Activated CD8-positive, alpha-beta T cell treated with anti-CD3 and anti-CD28 coated beads for 36 hours (primary cell): Measurements from ENCODE around the gene LRRC8A. TPM values are rescaled to one million over a fixed set of nuclear protein-coding genes. Genes with fewer than 3 reads are reported as not detected.
A peak's percentile ranks its signal among the peaks of the same experiment; 100 is the strongest.

Source experiments
- ATAC-seq: fragments of 200-7000 bp; cut with Tn5 transposase; one replicate; pipeline ENCODE4 v1.10.0; 2021; ENCODE audit warnings: mild to moderate bottlenecking, moderate library complexity
- CTCF ChIA-PET: fragments of 350-600 bp; sonication (Branson Sonifier 250); formaldehyde crosslinking; loops from one replicate; lab custom pipeline; 2021; ENCODE audit warnings: antibody characterized with exemption; lab: Charles Lee
- POLR2A ChIA-PET: fragments of 350-600 bp; sonication (Branson Sonifier 250); formaldehyde crosslinking; loops from one replicate; lab custom pipeline; 2021; ENCODE audit warnings: antibody characterized with exemption; lab: Charles Lee
- DNase-seq: peaks from one replicate; pipeline ENCODE4 v3.0.0-alpha.2; 2020
- H3K27ac Mint-ChIP-seq: one replicate; pipeline ENCODE4 v1.8.0; 2021; ENCODE audit warnings: mild to moderate bottlenecking, mixed read lengths
- H3K27me3 Mint-ChIP-seq: one replicate; pipeline ENCODE4 v1.8.0; 2021; ENCODE audit warnings: mixed read lengths
- H3K36me3 Mint-ChIP-seq: one replicate; pipeline ENCODE4 v1.8.0; 2021; ENCODE audit warnings: low read depth, mixed read lengths
- H3K4me1 Mint-ChIP-seq: one replicate; pipeline ENCODE4 v1.8.0; 2021; ENCODE audit warnings: low read depth, mixed read lengths
- H3K4me3 Mint-ChIP-seq: one replicate; pipeline ENCODE4 v1.8.0; 2021; ENCODE audit warnings: mild to moderate bottlenecking, moderate library complexity, mixed read lengths
- H3K9me3 Mint-ChIP-seq: one replicate; pipeline ENCODE4 v1.8.0; 2021; ENCODE audit warnings: mixed read lengths
- intact Hi-C: fragments of 100-400 bp; cut with micrococcal nuclease; formaldehyde crosslinking; loops from one replicate; pipeline ENCODE4 v1.10.0; 2022
- total RNA-seq, 2 experiments: library from RNA; stranded (reverse); gene quantifications; one replicate each; pipeline ENCODE4 v1.2.3, GENCODE V29; 2021
- TF ChIP-seq, protein P1 (sequence below): fragments of 200-600 bp; IDR thresholded peaks from one replicate; pipeline ENCODE4 v1.8.0; 2022; ENCODE audit warnings: antibody characterized with exemption, mild to moderate bottlenecking

The LRRC8A gene
- total RNA-seq, 2 experiments from 2014 or later, result 15.1 to 16.2 TPM

GRCh38 chr9:128885798-128886197 is 3.9 kb downstream of the LRRC8A start:
- peaks cover 40% of the 10 kb centered on the region for H3K4me1 Mint-ChIP-seq
- DNase-seq, result no peak
- H3K9me3 Mint-ChIP-seq, result no peaks in the 10 kb centered on the region
- intact Hi-C loops, result no loop called here
- TF ChIP-seq, protein P1, sequence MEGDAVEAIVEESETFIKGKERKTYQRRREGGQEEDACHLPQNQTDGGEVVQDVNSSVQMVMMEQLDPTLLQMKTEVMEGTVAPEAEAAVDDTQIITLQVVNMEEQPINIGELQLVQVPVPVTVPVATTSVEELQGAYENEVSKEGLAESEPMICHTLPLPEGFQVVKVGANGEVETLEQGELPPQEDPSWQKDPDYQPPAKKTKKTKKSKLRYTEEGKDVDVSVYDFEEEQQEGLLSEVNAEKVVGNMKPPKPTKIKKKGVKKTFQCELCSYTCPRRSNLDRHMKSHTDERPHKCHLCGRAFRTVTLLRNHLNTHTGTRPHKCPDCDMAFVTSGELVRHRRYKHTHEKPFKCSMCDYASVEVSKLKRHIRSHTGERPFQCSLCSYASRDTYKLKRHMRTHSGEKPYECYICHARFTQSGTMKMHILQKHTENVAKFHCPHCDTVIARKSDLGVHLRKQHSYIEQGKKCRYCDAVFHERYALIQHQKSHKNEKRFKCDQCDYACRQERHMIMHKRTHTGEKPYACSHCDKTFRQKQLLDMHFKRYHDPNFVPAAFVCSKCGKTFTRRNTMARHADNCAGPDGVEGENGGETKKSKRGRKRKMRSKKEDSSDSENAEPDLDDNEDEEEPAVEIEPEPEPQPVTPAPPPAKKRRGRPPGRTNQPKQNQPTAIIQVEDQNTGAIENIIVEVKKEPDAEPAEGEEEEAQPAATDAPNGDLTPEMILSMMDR, result no peak
- CTCF ChIA-PET, result interaction anchor here (0.6 to 1.9 kb wide), 2 partner anchors 42 to 67 kb away, joined by 3 to 6 read pairs; partner anchors contain the start of gene ENDOG
- no peak for ATAC-seq
- POLR2A ChIA-PET, result no interaction called here
- peaks cover 13% of the 10 kb centered on the region for H3K36me3 Mint-ChIP-seq
- H3K27ac Mint-ChIP-seq, result no peak overlapping the region
- H3K27me3 Mint-ChIP-seq, result no peaks in the 10 kb centered on the region
- no peak overlapping the region for H3K4me3 Mint-ChIP-seq

DNA sequence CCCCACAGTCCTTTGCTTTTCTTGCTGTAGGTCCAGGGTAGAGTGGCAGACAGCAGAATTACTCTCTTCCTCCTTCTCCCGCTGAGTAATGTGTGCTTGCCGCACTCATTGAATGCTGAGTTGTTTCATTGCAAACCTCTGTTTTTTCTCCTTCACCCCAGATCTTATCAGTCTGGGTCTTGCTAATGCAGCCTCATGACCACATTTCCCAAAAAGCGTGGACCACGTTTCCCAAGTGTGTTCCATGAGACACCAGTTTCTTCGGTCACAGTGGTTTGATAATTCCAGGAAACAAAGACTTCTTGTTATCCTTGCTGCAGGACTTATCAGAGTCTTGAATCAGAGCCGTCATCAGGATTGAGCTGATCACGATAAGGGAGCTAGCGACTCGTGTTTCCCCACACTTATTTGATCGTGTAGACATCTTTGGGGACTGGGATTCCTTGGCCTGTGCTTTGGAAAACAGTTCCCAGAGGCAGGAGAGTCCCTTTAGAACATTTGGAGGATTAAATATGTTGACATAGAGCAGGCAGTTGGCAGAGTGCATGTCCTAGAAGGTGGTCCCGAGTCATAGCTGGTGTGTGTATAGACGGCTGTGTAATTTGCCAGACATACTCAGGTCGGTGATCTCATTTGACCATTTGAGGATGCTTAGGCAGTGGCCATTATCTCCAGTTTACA is 4.4 kb downstream of the LRRC8A start:
- Mint-ChIP-seq H3K4me1 (peaks cover 38% of the 10 kb centered on the region), H3K36me3 (peaks cover 11% of the 10 kb centered on the region), H3K9me3 (no peaks in the 10 kb centered on the region), H3K4me3 (no peak overlapping the region), H3K27ac (no peak overlapping the region), H3K27me3 (no peaks in the 10 kb centered on the region)
- POLR2A ChIA-PET, result interaction anchor here (0.9 to 1.2 kb wide), 2 partner anchors 15 to 20 kb away, joined by 3 read pairs; no protein-coding TSS in a partner anchor
- CTCF ChIA-PET, result interaction anchor here (0.6 kb wide), 1 partner anchor 68 kb away, joined by 3 read pairs; the partner anchor contains the start of gene ENDOG
- ATAC-seq, result no peak
- TF ChIP-seq, protein P1, result no peak
- intact Hi-C loops, result no loop called here
- no peak for DNase-seq

DNA sequence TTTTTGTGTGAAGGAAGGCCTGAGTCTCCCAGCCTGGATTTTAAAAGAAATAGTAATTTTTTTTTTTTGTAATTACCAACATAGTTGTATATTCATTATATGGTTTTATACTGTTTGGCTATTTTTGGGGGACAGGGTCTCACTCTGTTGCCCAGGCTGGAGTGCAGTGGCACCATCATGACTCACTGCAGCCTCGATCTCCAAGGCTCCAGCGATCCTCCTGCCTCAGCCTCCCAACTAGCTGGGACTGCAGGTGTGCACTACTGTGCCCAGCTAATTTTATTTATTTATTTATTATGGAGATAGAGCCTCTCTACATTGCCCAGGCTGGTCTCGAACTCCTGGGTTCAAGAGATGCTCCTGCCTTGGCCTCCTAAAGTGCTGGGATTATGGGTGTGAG is 5.1 kb downstream of the LRRC8A start:
- ATAC-seq (no peak), DNase-seq (no peak)
- Mint-ChIP-seq H3K4me3 (no peak overlapping the region), H3K9me3 (no peaks in the 10 kb centered on the region), H3K36me3 (peaks cover 11% of the 10 kb centered on the region), H3K4me1 (peaks cover 42% of the 10 kb centered on the region), H3K27ac (no peak overlapping the region), H3K27me3 (no peaks in the 10 kb centered on the region)
- TF ChIP-seq, protein P1, result no peak
- ChIA-PET POLR2A (interaction anchor here (0.9 to 1.2 kb wide), 2 partner anchors 15 to 19 kb away, joined by 3 read pairs; no protein-coding TSS in a partner anchor), CTCF (no interaction called here)
- intact Hi-C loops, result no loop called here

- H3K27ac Mint-ChIP-seq, result peak overlapping the region; percentile 30
- no peak overlapping the region for H3K4me3 Mint-ChIP-seq
- H3K4me1 Mint-ChIP-seq, result peaks cover 46% of the 10 kb centered on the region
- ChIA-PET CTCF (interaction anchor here (0.8 kb wide), 1 partner anchor 24 kb away, joined by 3 read pairs; no protein-coding TSS in a partner anchor), POLR2A (interaction anchor here (0.6 to 1.2 kb wide), 3 partner anchors 9 to 18 kb away, joined by 3 to 4 read pairs (median 3); no protein-coding TSS in a partner anchor)
- TF ChIP-seq, protein P1, result no peak
- H3K9me3 Mint-ChIP-seq, result no peaks in the 10 kb centered on the region
- DNase-seq (no peak), ATAC-seq (no peak)
- intact Hi-C loops, result no loop called here
- H3K27me3 Mint-ChIP-seq, result no peaks in the 10 kb centered on the region
- H3K36me3 Mint-ChIP-seq, result peaks cover 11% of the 10 kb centered on the region
These were observed 6.0 kb downstream of the LRRC8A start for GRCh38 chr9:128887914-128888350.
